ENCODE measurements around the gene FGF10.

Gene FGF10
- long read RNA-seq, donor 1, partial matches to known transcripts: 0 of 1 reads
- long read RNA-seq, donor 1, other reads (novel, unspliced or antisense): 0 of 1 reads
- long read RNA-seq, donor 2: 0 reads
- long read RNA-seq, donor 3, partial matches to known transcripts: 0 of 1 reads
- long read RNA-seq, donor 3, other reads (novel, unspliced or antisense): 0 of 1 reads
- long read RNA-seq, donor 4, partial matches to known transcripts: 0 of 3 reads
- long read RNA-seq, donor 4, other reads (novel, unspliced or antisense): 0 of 3 reads
- long read RNA-seq, donor 5: 0 reads
- long read RNA-seq, donor 6, partial matches to known transcripts: 0 of 1 reads
- long read RNA-seq, donor 6, other reads (novel, unspliced or antisense): 0 of 1 reads
- long read RNA-seq, donor 7, partial matches to known transcripts: 0 of 1 reads
- long read RNA-seq, donor 7, other reads (novel, unspliced or antisense): 0 of 1 reads
- long read RNA-seq, donor 8: 0 reads

DNA sequence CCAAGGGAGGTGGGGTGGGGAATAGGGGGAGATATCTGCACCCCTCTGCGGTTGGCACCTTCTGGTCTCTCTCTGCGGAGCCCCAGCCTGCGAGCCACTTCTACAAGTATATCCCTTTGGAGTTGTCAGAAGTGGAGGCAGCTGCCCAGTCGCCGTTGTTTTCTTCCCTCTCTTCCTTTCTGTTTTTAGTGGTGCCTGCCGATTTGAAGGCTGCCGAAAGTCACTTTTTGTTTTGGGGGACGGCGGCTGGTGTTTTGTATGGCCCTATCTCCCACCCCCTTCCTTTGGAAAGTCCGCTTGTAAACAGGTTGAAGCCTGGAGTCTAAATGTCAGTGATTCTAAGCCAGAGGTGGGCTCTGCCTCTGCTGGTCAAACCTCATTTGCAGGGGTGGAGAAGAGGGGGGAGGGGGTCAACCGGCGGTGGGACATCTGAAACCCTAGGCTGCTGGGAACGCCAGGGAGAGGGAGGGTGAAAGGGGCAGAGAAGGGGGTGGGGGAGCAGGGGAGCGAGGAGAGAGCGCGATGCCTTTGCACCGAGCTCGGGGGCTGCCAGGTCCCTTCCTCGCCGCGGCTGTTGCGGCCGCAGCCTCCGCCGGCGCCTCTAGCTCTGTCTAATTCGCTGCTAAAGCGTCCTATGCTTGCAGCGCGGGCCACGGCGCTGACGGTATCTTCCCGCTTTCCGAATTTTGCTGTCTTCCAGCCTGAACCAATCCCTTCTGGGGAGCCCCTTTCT is at the start of gene FGF10:
FGF10 (minus strand) TSS at position 331 of the 733 bp plus-strand sequence. CDS start 738 bp downstream, outside the sequence.
- peak; percentile 78 for DNase-seq

DNA sequence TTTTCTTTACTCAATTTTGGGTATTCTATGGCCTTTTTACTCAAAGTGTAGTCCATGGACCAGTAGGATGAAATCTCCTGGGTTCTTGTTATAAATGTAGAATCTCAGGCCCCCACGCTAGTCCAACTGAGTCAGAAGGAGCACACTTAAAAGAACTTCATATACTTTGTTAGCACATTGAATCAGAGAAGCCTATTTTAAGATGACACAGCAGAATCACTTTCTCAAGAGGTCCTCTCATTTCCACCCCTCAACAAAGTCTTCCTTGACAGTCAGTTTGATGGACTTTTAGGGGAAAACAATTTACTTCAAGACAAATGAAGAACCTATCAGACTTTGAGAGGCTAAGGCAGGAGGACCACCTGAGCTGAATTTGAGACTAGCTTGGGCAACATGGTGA is 37.7 kb upstream of the FGF10 start:
- no peak for DNase-seq

DNA sequence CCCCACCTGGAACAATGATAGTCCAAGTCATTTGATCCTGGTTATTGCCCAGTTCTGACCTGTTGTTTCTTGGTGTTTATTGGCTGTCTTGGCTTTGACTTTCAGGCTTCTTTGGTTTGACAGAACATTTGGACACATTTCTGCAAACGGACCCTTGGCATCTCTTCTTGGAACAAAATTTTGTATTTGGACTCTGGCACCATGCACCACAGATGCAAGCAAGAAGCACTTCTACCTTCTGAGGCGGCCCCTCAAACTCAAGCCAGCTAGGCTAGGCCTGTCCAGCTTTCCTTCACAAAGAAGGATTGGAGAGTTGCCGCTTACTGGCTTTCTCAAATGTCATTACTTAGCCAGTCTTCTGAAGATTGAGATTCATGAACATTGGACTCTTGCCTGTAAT is 23.1 kb upstream of the FGF10 start:
- DNase-seq: no peak

DNA sequence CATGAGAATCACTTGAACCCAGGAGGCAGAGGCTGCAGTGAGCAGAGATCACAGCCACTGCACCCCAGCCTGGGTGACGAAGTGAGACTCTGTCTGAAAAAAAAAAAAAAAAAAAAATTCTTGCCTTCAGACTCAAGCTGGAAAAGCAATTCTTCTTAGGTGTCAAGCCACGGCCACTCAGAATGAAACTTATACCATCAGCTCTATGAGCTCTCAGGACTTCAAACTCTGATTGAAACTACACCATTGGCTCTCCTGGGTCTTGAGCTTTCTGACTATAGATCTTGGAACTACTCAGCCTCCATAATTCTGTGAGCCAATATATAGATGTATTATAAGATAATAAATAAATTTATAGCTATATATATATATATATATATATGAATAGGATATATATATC is 12.9 kb upstream of the FGF10 start:
- DNase-seq: no peak

DNA sequence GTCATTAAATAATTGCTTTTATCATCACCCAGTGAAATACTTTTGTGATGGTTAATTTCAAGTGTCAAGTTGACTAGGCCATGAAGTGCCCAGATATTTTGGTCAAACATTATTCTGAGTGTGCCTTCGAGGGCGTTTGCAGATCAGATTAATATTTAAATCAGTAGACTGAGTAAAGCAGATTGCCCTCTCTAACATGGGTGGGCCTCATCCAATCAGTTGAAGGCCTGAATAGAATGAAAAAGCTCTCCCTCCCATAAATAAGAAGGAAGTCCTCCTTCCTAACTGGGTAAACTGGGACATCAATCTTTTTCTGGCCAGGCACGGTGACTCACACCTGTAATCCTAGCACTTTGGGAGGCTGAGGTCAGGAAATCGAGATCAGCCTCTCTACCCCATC is 12.4 kb upstream of the FGF10 start:
- no peak for DNase-seq

GRCh38 chr5:44398382-44398781 is 9.2 kb upstream of the FGF10 start:
- no peak for DNase-seq

GRCh38 chr5:44396312-44396711 is 7.1 kb upstream of the FGF10 start:
- DNase-seq: no peak

DNA sequence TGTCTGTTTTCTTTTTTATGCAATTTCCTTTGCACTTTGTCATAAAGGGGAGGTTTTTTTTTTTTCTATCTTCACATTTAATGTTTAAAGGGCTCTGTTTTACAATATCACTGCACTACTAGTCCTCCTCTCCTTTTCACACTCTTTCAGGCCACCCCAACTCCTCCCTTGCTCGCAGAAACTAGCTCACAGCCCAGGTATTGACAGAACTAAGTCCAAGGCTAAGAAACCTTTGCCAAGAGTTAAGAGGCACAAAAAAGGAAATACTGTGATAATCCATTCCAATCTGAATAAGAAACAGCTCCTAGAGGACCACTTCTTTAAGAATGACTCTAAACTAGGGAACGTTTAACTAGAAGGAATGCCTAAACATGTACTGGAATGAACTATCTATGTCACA is 1.1 kb upstream of the FGF10 start:
- DNase-seq: no peak

GRCh38 chr5:44389823-44390143 is 563 bp upstream of the FGF10 start:
- no peak for DNase-seq

DNA sequence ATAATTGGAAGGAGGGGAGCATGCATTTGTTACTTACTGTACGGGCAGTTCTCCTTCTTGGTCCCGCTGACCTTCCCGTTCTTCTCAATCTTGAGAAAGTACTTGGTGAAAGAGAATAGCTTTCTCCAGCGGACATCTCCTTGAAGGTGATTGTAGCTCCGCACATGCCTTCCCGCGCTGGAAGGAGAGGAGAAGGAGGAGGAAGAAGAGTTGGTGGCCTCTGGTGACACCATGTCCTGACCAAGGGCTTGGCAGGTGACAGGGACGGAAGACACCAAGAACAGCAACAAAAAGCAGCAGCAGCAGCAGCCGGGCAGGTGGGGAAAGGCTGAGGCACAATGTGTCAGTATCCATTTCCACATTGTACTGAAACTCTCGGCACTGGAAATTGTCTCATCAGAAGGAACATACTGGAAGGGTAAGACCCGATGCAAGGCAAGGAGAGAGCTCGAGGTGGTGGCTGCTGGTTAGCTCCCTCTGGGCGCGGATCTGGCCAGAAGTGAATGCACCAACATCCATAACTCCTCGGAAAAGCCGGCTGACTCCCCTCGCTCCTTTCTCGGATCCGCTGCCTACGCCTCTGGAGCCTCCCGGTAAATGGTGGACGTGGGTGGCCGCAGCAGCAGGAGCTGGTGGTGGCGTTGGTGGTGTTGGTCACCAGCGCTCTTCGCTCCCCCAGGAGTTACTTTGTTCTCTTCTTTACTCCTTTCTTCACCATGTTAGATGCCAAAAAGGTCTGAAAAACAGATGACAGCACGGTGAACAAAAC is 715 bp downstream of the FGF10 start:
- DNase-seq: peak; percentile 79

DNA sequence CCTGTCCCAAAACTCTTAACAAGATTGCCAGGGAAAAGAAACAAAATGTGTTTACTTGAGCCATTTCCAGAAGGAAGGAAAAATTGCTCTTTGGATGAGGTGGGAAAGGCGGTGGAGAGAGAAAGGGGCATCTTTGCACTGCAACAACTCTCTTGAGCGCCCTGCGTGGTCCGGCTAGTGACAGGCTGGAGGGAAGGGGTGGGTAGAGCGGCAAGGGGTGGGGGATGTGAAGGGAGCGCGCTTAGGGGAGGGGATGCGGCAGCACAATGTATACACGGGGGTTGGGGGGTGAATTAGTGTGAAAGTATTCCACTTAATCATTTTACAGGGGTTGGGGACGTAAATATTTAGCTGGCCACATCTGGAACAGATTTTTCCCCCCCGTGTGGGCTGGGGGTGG is 1.3 kb downstream of the FGF10 start:
- DNase-seq: no peak

GRCh38 chr5:44387406-44387805 is 1.8 kb downstream of the FGF10 start:
- DNase-seq: peak; percentile 50

DNA sequence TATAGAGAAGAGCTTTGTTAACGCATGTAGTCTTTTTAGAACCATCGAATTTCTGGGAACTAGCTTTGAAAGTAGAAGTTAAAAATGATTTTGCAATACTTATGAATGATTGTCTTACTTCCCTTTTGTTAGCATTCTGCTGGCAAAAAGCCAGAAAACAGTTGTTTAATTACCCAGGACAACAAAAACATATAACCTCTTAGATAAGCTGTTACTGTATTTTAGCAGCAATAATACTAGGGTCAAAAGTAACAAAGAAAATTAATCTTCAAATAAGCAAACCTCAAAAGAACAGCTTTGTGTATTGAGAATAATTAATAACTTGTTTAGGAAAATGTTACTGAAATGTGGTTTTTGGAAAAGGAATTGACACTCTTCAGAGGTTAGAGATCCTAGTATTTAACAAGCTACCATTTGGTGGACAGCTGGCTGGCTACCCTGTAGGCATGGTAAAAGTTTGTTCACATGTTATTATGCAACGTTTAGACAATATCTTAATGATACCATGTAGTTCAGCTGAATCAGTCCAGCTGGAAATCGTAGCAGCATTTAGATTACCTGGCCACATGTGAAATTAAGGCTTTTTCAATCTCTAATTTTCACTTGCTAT is 3.8 kb downstream of the FGF10 start:
- DNase-seq: no peak

- DNase-seq: no peak
Measured at GRCh38 chr5:44384816-44385215, 4.4 kb downstream of the FGF10 start.

GRCh38 chr5:44382894-44383293 is 6.3 kb downstream of the FGF10 start:
- DNase-seq: no peak

- no peak for DNase-seq
Measured at GRCh38 chr5:44377057-44377456, 12.2 kb downstream of the FGF10 start.

- DNase-seq: no peak
Measured at GRCh38 chr5:44372028-44372427, 17.2 kb downstream of the FGF10 start.

- no peak for DNase-seq
Measured at GRCh38 chr5:44367203-44367602, 22.0 kb downstream of the FGF10 start.

GRCh38 chr5:44365345-44365744 is 23.9 kb downstream of the FGF10 start:
- DNase-seq: no peak

GRCh38 chr5:44364097-44364496 is 25.1 kb downstream of the FGF10 start:
- no peak for DNase-seq

DNA sequence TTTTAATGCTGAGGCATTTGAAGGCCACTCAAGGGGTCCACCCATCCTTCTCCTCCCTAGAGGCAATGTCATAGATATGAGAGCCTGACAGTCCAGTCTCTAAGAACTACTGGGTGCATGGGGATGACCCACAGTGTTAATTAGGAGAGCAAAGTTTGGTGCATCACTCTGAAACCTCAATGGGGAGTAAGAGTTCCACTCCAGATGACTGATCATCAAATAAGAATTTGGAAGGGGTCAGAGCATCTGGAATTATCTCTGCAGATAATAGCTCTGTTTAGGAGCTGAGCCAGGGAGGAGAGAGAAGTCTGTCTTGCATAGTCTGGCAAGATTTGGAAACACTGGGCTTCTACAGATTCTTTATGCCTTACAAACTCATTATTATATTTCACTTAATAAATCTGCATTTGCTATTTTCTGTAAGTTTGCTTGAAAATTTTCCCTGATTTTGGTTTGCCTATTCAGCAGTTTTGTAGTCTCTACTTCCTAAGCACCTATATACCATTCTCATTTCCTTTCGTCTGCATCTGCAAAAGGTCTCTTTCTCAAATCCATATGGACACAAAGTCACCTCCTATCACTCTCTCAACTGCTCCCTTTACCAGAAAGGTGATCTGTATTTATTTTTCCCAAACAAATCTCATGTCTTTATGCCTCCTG is 27.7 kb downstream of the FGF10 start:
- DNase-seq: no peak

DNA sequence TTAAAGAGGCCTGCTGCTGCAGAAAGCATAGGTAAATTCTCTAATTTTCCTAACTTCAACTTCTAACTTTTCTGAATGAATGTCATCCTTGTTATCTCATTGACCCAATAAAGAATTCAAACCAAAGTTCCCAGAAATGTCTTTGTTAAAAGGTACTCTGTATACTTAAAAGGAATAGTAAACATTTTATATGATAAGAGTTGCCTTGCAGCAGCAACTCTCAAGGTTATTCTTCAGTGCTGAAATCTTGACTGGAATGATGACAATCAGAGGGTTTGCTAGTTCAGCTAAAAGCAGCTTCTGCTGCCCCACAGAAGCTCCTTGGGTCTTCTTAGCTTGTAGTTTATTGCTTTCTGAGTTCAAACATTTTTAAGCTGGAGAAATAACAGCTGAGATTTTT is 28.3 kb downstream of the FGF10 start:
- no peak for DNase-seq

Data from right kidney (tissue), 9 donors.